ENCODE results near the gene SEC23IP. TPM values are rescaled to one million over a fixed set of nuclear protein-coding genes. Genes with fewer than 3 reads are reported as not detected.
A peak's percentile ranks its signal among the peaks of the same experiment; 100 is the strongest.
"Not testable (repeated sequence)": the region's sequence is repeated elsewhere in the genome, so short reads cannot be mapped to it uniquely, and the experiment has no call there.

The SEC23IP gene
- total RNA-seq, 1 donor from 2014 or later: 39.2 TPM

DNA sequence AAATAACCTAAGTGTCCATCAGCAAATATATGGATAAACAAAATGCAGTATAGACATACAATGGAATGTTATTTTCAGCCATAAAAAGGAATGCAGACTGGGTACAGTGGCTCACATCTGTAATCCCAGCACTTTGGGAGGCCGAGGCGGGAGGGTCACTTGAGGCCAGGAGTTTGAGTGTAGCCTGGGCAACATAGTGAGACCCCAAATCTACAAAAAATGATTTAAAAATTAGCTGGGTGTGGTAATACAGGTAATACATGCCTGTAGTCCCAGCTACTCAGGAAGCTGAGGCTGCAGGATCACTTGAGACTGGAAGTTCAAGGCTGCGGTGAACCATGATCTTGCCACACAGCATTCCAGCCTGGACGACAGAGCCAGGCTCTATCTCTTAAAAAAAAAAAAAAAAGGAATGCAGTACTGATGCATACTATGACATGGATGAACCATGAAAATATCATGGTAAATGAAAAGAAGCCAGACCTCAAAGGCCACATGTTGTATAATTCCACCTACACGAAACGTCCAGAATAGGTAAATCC is 26.8 kb upstream of the SEC23IP start:
- no peak overlapping the region for H3K9ac ChIP-seq
- peaks cover 56% of the 10 kb centered on the region for H4K20me1 ChIP-seq (ENCODE audit: low read depth)
- DNase-seq (ENCODE audit: low spot score): no peak
- Mint-ChIP-seq H3K4me1 (peaks cover 15% of the 10 kb centered on the region), H3K27me3 (ENCODE audit: insufficient read depth, low read depth) (no peaks in the 10 kb centered on the region), H3K9me3 (peaks cover 31% of the 10 kb centered on the region), H3K27ac (no peak overlapping the region), H3K36me3 (peaks cover 37% of the 10 kb centered on the region), H3K4me3 (no peak overlapping the region)
- TF ChIP-seq, protein P1, sequence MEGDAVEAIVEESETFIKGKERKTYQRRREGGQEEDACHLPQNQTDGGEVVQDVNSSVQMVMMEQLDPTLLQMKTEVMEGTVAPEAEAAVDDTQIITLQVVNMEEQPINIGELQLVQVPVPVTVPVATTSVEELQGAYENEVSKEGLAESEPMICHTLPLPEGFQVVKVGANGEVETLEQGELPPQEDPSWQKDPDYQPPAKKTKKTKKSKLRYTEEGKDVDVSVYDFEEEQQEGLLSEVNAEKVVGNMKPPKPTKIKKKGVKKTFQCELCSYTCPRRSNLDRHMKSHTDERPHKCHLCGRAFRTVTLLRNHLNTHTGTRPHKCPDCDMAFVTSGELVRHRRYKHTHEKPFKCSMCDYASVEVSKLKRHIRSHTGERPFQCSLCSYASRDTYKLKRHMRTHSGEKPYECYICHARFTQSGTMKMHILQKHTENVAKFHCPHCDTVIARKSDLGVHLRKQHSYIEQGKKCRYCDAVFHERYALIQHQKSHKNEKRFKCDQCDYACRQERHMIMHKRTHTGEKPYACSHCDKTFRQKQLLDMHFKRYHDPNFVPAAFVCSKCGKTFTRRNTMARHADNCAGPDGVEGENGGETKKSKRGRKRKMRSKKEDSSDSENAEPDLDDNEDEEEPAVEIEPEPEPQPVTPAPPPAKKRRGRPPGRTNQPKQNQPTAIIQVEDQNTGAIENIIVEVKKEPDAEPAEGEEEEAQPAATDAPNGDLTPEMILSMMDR (IDR thresholded peaks at IDR 0.05): no peak
- TF ChIP-seq EZH2phosphoT487 (IDR thresholded peaks at IDR 0.05): no peak
- TF ChIP-seq EZH2 (IDR thresholded peaks at IDR 0.05): no peak
- H3K27ac ChIP-seq: no peak overlapping the region
- H3K4me1 ChIP-seq: peaks cover 5% of the 10 kb centered on the region
- no peak overlapping the region for H3K4me2 ChIP-seq
- no peaks in the 10 kb centered on the region for H3K27me3 ChIP-seq
- peaks cover 12% of the 10 kb centered on the region for H3K9me3 ChIP-seq (ENCODE audit: low read depth)
- no peak overlapping the region for H3K4me3 ChIP-seq
- peaks cover 11% of the 10 kb centered on the region for H3F3A ChIP-seq (ENCODE audit: low read depth)
- no peak overlapping the region for H2AFZ ChIP-seq (replicated peaks)
- H3K36me3 ChIP-seq: peaks cover 12% of the 10 kb centered on the region
- peaks cover 100% of the 10 kb centered on the region for H3K79me2 ChIP-seq (ENCODE audit: low read depth)

DNA sequence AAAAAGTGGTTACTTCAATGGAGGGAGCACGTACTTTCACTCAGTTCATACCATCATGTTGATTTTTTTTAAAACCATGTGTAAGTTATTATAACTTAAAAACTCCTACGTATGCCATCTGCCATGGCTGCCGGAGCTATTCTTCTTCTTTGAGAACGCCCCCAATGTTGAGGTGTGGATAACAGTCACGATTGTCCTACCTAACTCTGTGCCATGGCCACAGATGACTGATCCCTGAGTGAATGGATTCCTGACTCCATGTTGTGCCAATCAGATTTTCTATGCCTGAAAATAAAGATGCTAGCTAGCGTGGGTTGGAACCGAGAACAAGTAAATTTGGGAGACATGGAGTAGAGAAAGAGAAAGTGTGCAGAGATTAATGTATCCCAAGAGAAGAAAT is 25.2 kb upstream of the SEC23IP start:
- Mint-ChIP-seq H3K9me3 (peaks cover 31% of the 10 kb centered on the region), H3K27ac (no peak overlapping the region), H3K36me3 (peaks cover 35% of the 10 kb centered on the region), H3K4me1 (peaks cover 24% of the 10 kb centered on the region), H3K27me3 (ENCODE audit: insufficient read depth, low read depth) (no peaks in the 10 kb centered on the region), H3K4me3 (no peak overlapping the region)
- H4K20me1 ChIP-seq (ENCODE audit: low read depth): peaks cover 53% of the 10 kb centered on the region
- H3K27me3 ChIP-seq: no peaks in the 10 kb centered on the region
- no peak overlapping the region for H3K4me2 ChIP-seq
- H3K9me3 ChIP-seq (ENCODE audit: low read depth): peaks cover 12% of the 10 kb centered on the region
- DNase-seq (ENCODE audit: low spot score): no peak
- no peak overlapping the region for H3K27ac ChIP-seq
- TF ChIP-seq, protein P1 (IDR thresholded peaks at IDR 0.05): no peak
- TF ChIP-seq EZH2phosphoT487 (IDR thresholded peaks at IDR 0.05) (no peak), EZH2 (IDR thresholded peaks at IDR 0.05) (no peak)
- H3K4me3 ChIP-seq: no peak overlapping the region
- no peak overlapping the region for H2AFZ ChIP-seq (replicated peaks)
- H3K9ac ChIP-seq: no peak overlapping the region
- peaks cover 5% of the 10 kb centered on the region for H3F3A ChIP-seq (ENCODE audit: low read depth)
- peaks cover 14% of the 10 kb centered on the region for H3K4me1 ChIP-seq
- H3K79me2 ChIP-seq (ENCODE audit: low read depth): peaks cover 100% of the 10 kb centered on the region
- H3K36me3 ChIP-seq: peaks cover 12% of the 10 kb centered on the region

DNA sequence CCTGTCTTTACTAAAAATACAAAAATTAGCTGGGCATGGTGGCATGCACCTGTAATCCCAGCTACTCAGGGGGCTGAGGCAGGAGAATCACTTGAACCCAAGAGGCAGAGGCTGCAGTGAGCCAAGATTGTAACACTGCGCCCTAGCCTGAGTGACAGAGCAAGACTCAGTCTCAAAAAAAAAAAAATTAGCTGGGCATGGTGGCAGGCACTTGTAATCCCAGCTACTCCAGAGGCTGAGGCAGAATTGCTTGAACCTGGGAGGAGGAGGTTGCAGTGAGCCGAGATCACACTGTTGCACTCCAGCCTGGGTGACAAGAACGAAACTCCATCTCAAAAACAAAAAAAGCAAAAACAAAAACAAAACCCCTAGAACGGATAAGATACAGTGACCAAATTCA is 23.1 kb upstream of the SEC23IP start:
- H3K4me1 ChIP-seq: peaks cover 14% of the 10 kb centered on the region
- peaks cover 13% of the 10 kb centered on the region for H3F3A ChIP-seq (ENCODE audit: low read depth)
- Mint-ChIP-seq H3K4me3 (peak overlapping the region; percentile 37), H3K36me3 (peaks cover 29% of the 10 kb centered on the region), H3K4me1 (peaks cover 29% of the 10 kb centered on the region), H3K9me3 (peaks cover 26% of the 10 kb centered on the region)
- not testable (repeated sequence) for H3K4me2 ChIP-seq; H3K36me3 ChIP-seq; H3K27ac ChIP-seq; H3K27ac Mint-ChIP-seq; H3K9me3 ChIP-seq (ENCODE audit: low read depth); H3K27me3 Mint-ChIP-seq (ENCODE audit: insufficient read depth, low read depth); H2AFZ ChIP-seq (replicated peaks); H3K9ac ChIP-seq; H3K27me3 ChIP-seq; H3K4me3 ChIP-seq; DNase-seq (ENCODE audit: low spot score)
- peaks cover 83% of the 10 kb centered on the region for H3K79me2 ChIP-seq (ENCODE audit: low read depth)
- peaks cover 46% of the 10 kb centered on the region for H4K20me1 ChIP-seq (ENCODE audit: low read depth)

DNA sequence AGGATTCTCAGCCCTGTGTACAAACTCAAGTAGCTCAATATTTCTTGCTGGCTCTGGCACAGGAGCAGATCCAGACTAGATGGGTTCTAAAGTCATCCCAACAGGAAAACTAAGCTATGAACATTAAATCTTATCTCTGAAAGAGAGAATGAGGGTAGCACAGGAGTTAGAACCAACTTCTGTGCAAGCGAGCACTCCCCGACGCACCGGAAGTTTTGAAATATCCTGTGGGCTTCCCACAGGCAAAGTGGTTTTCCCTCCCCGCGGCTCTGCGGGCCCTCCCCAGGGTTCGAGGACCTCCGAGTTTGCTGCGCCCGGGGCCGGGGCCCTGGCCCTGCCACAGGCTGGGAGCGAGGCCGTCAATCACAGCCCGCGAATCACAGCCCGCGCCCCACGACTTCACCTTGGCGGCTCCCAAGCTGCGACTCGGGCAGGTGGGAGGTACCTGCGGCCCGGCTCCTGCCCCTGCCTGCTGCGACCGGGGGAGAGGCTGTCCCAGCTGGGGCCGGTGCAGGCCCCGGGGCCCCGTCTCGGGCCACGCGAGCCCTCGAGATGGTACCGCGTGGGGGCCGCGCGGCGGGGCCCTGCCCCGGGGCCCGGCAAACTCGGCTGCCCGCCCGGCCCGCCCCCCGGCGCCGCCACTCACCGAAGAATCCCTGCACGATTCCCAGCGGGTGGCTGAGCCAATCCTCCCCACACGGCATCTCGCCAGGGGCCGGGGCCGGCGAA is 20.5 kb upstream of the SEC23IP start:
- peaks cover 3% of the 10 kb centered on the region for H3K27me3 Mint-ChIP-seq (ENCODE audit: insufficient read depth, low read depth)
- Histone ChIP-seq H3K27ac (no peak overlapping the region), H3K4me1 (peaks cover 14% of the 10 kb centered on the region), H3K4me2 (peak overlapping the region; percentile 91), H2AFZ (replicated peaks) (peak overlapping the region; percentile 91), H3K36me3 (no peaks in the 10 kb centered on the region), H3F3A (ENCODE audit: low read depth) (peaks cover 13% of the 10 kb centered on the region), H3K4me3 (peak overlapping the region; percentile 98), H4K20me1 (ENCODE audit: low read depth) (peaks cover 46% of the 10 kb centered on the region), H3K79me2 (ENCODE audit: low read depth) (peaks cover 56% of the 10 kb centered on the region), H3K9me3 (ENCODE audit: low read depth) (no peaks in the 10 kb centered on the region), H3K27me3 (no peaks in the 10 kb centered on the region), H3K9ac (peak overlapping the region; percentile 77)
- H3K4me3 Mint-ChIP-seq: peak overlapping the region; percentile 97
- H3K27ac Mint-ChIP-seq: peak overlapping the region; percentile 99
- H3K36me3 Mint-ChIP-seq: peaks cover 12% of the 10 kb centered on the region
- DNase-seq (ENCODE audit: low spot score): peak; percentile 67
- H3K9me3 Mint-ChIP-seq: peaks cover 8% of the 10 kb centered on the region
- no peak for TF ChIP-seq EZH2phosphoT487 (IDR thresholded peaks at IDR 0.05)
- TF ChIP-seq, protein P1 (IDR thresholded peaks at IDR 0.05): no peak
- TF ChIP-seq EZH2 (IDR thresholded peaks at IDR 0.05): no peak
- peaks cover 29% of the 10 kb centered on the region for H3K4me1 Mint-ChIP-seq
